LHCN-M2 (cell line): ENCODE results near the gene EVA1A. TPM values are rescaled to one million over a fixed set of nuclear protein-coding genes. Genes with fewer than 3 reads are reported as not detected.

Experiments
- DNase-seq: peaks from one replicate; pipeline ENCODE4 v3.0.0-alpha.2; 2012; ENCODE audit warnings: low read depth
- polyA plus RNA-seq: library from polyadenylated mRNA; unstranded; fragments of >200 nt; gene quantifications from one replicate; pipeline ENCODE4 v1.2.1, GENCODE V29; 2012; ENCODE audit warnings: missing spikeins
- total RNA-seq: library from RNA; depleted of rRNA; stranded (reverse); fragments of >200 nt; gene quantifications from 2 replicates; pipeline ENCODE4 v1.2.3, GENCODE V29; 2014; rRNA removed

Gene EVA1A, protein sequence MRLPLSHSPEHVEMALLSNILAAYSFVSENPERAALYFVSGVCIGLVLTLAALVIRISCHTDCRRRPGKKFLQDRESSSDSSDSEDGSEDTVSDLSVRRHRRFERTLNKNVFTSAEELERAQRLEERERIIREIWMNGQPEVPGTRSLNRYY
- 21.4 and 29.0 TPM in 2 replicates for total RNA-seq
- 41.9 TPM for polyA plus RNA-seq

GRCh38 chr2:75560768-75561565, at the start of gene EVA1A:
EVA1A (minus strand) TSS chr2:75560939; CDS start chr2:75518140, 42,799 bp downstream.
- peak; percentile 64 for DNase-seq

- DNase-seq: no peak
Measured at GRCh38 chr2:75609937-75610508, 49.3 kb upstream of the EVA1A start.

GRCh38 chr2:75609334-75609689, 48.6 kb upstream of the EVA1A start:
- no peak for DNase-seq

DNA sequence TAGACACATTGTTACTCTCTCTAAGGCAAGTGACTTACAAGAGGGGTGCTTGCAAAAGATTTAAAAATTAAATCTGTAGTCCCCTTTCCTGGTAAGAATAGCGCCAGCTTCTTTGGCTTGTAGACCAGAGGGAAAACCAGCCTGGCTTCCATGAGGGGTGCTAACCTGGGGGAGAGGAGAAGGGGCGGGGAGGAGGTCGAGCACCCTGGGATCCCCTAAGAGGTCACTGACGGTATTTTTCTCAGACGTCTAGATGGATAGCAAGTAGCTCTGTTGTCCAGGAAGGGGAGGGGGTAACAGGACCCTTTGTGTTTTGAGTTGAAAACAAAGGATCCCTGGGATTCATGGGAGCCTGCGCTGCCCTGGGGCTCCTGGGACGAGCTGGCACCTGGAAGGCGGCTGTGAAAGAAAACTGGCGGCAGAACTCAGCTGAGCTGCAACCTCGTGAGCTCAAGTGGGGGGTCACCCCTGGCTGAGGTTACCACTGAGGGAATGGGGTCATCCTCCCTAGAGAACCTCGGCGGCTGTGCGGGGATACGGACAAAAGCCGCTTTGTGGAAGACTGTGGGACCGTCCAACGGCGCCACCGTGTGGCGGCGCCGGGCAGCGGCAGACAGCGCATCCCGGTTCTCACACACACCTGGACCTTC, 48.1 kb upstream of the EVA1A start:
- peak; percentile 44 for DNase-seq

DNA sequence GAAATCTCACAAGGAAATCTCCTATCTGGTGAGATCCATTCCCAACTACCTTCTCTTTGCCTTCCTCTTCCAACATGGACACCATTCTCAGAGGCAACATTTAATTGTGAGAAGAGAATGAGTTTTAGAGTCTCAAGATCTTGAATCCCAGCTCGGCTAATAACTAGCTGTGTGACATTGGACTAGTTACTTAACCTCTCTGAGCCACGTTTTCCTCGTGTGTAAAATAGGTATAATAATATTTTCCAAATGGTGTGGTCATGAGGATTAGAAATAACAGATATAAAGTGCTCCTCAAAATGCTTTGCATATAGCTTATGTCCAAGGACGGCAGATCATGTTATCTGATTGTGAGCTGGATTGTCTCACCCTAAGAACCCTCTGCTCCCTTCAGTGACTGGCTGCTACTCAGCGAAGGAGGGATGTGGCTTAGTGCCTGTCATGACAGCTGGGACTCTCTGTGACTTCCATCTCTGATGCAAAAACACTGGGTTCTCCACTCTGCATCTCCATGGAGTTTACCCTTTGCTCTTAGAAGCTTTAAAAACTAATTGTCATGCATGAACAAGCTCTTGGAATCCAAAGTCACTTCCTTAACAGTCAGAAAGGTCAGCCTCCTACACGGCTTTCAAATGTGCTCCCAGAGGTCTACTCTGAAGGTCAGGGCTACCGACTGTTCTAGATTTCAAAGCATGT, 47.4 kb upstream of the EVA1A start:
- no peak for DNase-seq

DNA sequence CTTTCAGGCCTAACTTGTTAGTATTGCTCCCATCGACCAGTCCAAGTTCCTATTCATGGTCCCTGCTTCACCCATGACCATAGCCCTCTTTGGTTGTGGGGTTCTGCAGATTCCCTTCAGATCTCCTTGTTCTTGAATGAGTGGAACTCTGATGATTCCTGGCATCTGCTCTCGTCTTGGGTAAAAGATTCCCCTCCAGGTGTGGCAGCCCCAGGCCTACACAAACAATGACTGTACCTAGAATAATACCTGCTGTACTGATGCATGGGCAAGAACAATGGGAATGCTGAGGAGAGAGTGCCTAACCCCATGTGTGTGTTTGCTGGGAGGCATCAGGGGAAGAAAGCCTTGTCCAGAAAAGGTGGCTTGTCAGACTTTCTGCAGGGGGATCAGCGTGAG, 46.7 kb upstream of the EVA1A start:
- no peak for DNase-seq

GRCh38 chr2:75606761-75607399, 46.1 kb upstream of the EVA1A start:
- DNase-seq: peak; percentile 50

DNA sequence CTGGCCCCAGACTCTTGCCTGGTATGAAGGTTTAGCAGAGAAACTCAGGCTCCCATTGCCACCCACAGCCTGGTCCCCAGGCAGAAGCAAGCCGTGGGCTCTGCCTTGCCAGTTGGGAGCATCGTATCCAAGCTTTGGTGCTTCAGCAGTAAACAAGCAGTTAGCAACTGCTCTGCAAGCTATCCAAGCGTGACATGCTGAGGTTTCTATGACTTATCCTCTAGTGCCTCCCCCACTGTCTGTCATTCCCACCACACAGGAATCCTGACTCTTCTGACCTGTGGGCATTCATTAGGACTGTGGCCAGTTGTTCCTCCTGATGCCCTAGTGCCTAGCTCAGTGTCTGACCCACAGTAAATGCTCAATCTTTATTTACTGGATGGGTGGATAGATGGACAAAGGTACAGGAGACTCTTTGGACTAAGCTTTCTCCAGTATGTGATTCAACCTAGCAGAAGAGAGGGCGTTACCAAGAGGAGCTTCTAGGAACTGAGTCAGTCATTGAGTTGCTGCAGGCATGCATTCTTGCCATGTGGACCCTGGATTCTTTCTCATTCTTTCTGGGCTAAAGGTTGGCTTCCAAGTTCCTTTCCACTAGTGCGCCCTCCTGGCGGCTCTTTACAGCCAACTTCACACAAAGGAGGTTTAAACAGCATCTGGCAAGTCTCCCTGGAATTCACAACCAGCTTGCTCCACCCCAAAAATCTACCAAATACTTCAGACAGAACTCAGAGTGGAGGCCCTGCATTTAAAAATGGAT, 45.2 kb upstream of the EVA1A start:
- peak; percentile 90 for DNase-seq

DNA sequence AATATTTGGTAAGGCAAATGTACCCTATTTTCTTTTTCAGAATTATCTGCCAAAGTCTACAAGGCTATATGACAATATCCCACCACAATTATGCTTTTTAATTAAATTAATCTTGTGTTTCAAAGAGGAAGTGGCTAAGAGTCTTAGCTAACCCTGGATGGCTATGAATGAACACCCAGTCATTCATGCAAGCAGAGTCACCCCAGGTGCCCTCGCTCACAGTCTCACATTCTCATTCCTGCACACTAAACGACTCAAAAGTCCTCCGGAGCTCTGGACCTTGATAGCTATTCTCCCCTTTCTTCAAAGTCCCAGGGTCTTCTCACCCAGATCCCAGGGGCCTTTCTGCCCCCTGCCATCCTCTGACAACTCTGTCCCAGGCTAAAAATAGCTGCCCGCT, 43.7 kb upstream of the EVA1A start:
- no peak for DNase-seq

- DNase-seq: no peak
Measured at GRCh38 chr2:75603477-75603876, 42.7 kb upstream of the EVA1A start.

DNA sequence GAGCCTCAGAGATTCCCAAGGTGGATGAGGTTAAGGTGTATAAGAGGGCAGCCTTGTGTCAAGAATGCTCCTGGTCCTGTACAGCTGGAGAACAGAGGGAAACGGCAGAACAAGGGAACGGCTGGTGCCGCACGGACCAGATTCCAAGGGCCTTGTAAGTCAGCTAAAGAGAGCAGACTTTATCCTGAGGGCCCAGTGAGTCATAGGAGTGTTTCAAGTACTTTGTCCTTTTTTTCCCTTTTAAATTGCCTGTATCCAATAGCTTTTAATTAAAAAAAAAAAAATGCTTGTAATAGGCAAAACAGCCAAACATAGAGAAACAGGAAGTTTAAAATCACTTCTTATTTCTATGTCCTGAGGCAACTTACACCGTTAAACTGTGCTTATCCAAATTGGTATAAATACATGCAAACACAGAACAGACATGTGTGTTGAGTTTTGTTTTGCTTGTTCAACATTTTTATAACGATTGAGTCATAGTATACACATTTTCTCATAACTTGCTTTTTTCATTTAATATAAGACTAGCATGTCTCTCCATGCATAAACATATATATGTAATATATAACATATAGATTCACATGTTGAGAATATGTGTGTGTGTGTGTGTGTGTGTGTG, 42.1 kb upstream of the EVA1A start:
- DNase-seq: peak; percentile 71

DNA sequence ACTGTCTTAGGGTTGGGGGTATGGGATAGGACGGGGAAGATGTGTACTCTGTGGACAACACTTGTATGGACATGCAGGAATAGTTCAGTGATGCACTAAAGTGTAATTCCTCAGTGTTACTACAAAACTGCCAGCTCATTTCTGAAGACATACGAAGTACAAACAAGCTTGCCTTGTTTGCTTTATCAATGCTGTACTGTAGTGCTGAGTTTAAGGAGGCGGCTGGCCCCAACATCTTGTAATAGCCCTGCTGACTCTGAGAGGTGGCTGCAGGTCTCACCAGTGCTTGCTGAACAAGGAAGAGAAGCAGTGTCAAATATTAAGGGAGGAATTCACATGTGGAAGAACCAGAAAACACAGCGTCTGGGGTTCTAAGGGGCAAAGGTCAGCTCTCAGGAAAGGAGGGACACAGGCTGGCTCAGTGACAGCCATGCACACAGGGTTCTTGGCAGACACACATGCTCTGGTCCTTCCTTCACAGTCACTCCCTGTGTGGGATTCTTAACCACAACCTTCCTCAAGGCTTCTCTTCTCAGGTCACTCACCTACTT, 39.8 kb upstream of the EVA1A start:
- DNase-seq: no peak

DNA sequence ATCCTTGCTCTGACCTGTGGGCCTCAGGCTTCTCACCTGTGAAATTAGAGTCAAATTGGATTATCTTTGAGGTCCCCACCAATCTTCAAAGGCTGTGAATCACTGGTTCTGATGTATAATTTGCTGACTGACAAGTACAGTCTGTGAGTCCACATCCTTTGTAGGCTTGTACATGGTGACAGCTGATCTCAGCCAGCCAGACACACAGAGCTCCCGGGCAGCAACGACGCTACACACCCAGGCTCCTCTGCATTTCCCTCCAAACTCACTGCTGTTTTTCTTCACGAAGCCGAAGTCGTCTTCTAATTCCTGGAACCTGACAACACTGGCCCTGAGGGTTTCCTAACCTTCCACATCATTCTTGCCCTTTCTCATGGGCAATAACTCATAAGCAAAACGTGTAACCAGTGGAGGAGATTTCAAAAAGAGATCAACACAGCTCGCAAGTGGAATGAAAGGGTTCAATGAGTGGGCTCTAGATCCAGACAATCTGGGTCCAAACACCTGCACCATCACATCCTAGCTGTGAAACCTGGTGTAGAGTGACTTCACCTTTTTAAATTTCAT, 37.9 kb upstream of the EVA1A start:
- no peak for DNase-seq

DNA sequence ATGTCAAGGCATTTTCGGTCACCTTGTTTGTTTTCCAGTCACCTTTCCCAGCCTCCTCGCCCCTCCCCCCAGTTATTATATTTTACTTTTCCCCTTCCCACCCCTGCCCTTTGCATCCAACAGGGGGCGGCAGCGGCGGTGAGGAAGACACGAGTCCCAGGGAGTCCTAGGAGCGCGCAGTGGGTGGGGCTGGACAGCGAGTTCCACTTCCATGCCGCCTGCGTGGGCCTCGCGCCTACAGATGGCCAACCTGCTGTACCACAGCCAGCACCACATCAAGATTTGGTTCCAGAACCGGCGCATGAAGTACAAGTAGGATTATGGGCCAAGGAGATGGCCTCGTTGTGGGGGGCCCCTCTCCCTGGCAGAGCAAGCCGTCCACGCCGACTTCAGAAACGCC, 37.2 kb upstream of the EVA1A start:
- DNase-seq: no peak

DNA sequence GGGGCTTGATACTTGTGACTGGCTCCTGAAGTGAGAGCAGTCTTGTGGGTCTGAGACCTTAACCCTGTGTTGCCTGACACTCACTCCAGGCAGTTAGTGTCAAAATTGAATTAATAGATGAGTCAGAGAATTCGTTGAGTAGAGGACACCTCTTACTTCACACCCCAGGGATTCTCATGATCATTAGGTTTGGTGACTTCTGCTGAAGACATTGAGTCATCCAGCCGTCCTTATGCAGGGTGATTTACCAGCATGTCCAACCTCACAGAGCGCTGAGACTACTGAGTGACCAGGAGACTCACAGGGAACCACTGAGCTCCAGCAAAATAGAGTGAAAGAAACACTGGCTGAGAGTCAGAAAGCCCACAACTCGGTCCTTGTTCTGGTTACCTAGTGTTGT, 36.0 kb upstream of the EVA1A start:
- DNase-seq: no peak

DNA sequence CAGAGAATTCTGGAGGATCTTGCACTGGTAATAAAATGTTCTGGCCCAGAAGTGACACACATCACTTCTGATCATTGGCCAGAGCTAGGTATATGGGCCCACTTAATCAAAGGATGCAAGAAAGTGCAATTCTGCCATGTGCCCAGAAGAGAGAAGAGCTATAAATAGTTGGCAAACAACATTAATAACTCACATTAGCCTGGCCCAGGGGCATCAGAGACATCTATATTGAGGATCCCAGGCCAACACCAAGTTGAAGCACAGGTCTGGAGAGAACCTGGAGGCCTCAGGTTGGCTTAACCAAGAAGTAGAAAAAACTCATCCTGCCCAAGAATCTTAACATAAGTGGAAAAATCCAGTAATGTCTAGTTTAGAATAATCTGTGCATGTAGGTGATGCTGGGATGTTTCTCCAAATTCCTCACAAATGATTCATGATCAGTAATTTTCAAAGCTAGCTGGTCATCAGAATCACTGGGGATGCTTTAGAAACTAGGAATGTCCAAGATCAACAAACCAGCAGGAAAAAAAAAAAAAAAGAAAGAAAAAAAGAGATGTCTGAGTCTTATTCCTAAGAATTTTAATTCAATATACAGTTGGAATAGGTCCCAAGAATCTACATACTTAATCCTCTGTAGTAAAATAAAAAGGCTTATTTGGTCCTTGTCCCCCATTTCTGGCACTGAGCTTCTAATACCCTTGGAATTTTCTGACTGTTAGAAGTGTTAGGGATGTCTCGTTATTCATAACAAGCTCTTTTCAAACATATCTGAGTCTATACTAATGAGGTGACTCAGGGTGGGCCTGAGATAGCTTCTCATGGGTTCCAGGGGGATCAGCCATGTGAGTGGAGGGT, 35.0 kb upstream of the EVA1A start:
- DNase-seq: peak; percentile 86

DNA sequence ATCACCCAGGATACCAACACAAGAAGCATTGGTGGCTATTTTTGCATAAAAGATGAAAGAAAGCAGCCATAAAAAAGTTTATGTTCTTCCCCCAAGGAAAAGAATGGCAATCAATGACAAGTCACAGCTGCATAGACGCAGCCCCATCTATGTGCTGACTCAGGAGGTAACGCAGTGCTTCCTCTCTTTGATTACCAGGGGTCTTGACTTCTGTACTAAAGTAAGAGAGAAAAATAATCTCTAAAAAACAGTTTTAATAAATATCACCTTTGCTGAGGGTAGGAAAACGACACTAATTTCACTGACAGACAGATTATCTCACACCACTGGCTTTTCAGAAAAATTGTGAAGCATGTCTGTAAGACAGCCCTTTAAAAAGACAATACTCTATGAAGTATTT, 33.9 kb upstream of the EVA1A start:
- DNase-seq: no peak

GRCh38 chr2:75592888-75593287, 32.1 kb upstream of the EVA1A start:
- no peak for DNase-seq

DNA sequence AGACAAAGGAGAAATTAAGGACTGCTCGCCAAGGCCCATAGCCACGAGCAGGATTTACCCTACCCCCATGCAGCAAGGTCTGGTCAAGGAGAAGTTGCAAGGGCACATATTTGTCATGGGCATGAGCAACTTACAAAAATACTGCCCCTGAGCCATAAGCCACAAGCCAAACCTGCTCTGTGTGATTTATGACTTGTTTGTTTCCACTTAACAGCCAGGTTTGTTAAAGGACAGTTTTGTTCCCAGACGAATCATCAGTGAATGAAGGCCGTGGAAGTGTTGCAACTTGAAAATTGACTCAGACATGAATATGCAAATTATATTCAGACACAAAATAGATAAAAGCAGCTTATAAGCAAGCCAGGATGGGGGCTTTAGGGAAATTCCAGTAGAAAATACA, 31.3 kb upstream of the EVA1A start:
- peak; percentile 91 for DNase-seq
